Measurements from ENCODE around the gene KCNJ12. TPM values are rescaled to one million over a fixed set of nuclear protein-coding genes. Genes with fewer than 3 reads are reported as not detected.
"Not testable (repeated sequence)": the region's sequence is repeated elsewhere in the genome, so short reads cannot be mapped to it uniquely, and the experiment has no call there.

KCNJ12 gene
- total and polyA plus RNA-seq, 9 donors: 5.7 to 12.2 (median 9.2) TPM

GRCh38 chr17:21340407-21340806 lies 35.8 kb upstream of the KCNJ12 start:
- H3K4me3 ChIP-seq (ENCODE audit: low read length); H3K36me3 ChIP-seq (ENCODE audit: control insufficient read depth, insufficient read depth, low read length); H3K27me3 ChIP-seq (ENCODE audit: control insufficient read depth, insufficient read depth, low read length); H3K27ac ChIP-seq (ENCODE audit: low read length); H3K9me3 ChIP-seq (replicated peaks; ENCODE audit: control insufficient read depth, low read depth, low read length); DNase-seq: not testable (repeated sequence)
- peaks cover 11% of the 10 kb centered on the region for H3K4me1 ChIP-seq (ENCODE audit: control insufficient read depth, insufficient read depth, low read length)
- 73% methylated on average over 6 of the region's 6 CpGs for WGBS (ENCODE audit: insufficient coverage)

GRCh38 chr17:21341279-21341678 lies 34.9 kb upstream of the KCNJ12 start:
- not testable (repeated sequence) for H3K27me3 ChIP-seq (ENCODE audit: control insufficient read depth, insufficient read depth, low read length); H3K27ac ChIP-seq (ENCODE audit: low read length); H3K4me3 ChIP-seq (ENCODE audit: low read length); DNase-seq; H3K36me3 ChIP-seq (ENCODE audit: control insufficient read depth, insufficient read depth, low read length); H3K9me3 ChIP-seq (replicated peaks; ENCODE audit: control insufficient read depth, low read depth, low read length)
- peaks cover 11% of the 10 kb centered on the region for H3K4me1 ChIP-seq (ENCODE audit: control insufficient read depth, insufficient read depth, low read length)
- WGBS (ENCODE audit: insufficient coverage): 89% methylated on average over 1 of the region's 4 CpGs

- H3K4me3 ChIP-seq (ENCODE audit: low read length); H3K9me3 ChIP-seq (replicated peaks; ENCODE audit: control insufficient read depth, low read depth, low read length); H3K27me3 ChIP-seq (ENCODE audit: control insufficient read depth, insufficient read depth, low read length); H3K27ac ChIP-seq (ENCODE audit: low read length); H3K36me3 ChIP-seq (ENCODE audit: control insufficient read depth, insufficient read depth, low read length); DNase-seq: not testable (repeated sequence)
- peaks cover 11% of the 10 kb centered on the region for H3K4me1 ChIP-seq (ENCODE audit: control insufficient read depth, insufficient read depth, low read length)
- WGBS (ENCODE audit: insufficient coverage): 87% methylated on average over 5 of the region's 8 CpGs
These were observed 34.1 kb upstream of the KCNJ12 start for GRCh38 chr17:21341925-21342540.

GRCh38 chr17:21343061-21343949 lies 32.9 kb upstream of the KCNJ12 start:
- H3K4me3 ChIP-seq (ENCODE audit: low read length); H3K9me3 ChIP-seq (replicated peaks; ENCODE audit: control insufficient read depth, low read depth, low read length); H3K27me3 ChIP-seq (ENCODE audit: control insufficient read depth, insufficient read depth, low read length); H3K36me3 ChIP-seq (ENCODE audit: control insufficient read depth, insufficient read depth, low read length); H3K27ac ChIP-seq (ENCODE audit: low read length); H3K4me1 ChIP-seq (ENCODE audit: control insufficient read depth, insufficient read depth, low read length); DNase-seq: not testable (repeated sequence)
- WGBS (ENCODE audit: insufficient coverage): 69% methylated on average over 7 of the region's 11 CpGs

DNA sequence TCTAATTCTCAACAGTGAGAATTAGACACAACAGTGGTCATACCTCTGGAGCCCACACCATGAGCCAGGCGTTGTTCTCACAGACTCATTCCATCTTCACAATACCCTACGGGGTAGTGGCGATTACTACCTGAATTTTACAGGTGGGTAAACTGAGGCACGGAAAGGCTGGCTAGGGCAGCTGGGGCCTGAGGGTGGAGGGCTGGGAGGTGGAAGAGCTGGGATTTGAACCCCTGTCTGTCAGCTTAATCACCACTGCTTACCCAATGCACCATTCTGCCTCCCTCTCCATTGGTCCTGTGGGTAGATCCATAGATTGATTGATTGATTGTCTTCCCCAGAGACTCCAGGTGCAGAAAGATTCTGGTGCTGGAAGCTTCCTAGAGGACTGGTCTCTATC lies 31.4 kb upstream of the KCNJ12 start:
- H3K36me3 ChIP-seq (ENCODE audit: control insufficient read depth, insufficient read depth, low read length); H3K4me1 ChIP-seq (ENCODE audit: control insufficient read depth, insufficient read depth, low read length); H3K4me3 ChIP-seq (ENCODE audit: low read length); H3K9me3 ChIP-seq (replicated peaks; ENCODE audit: control insufficient read depth, low read depth, low read length); DNase-seq; H3K27ac ChIP-seq (ENCODE audit: low read length); H3K27me3 ChIP-seq (ENCODE audit: control insufficient read depth, insufficient read depth, low read length): not testable (repeated sequence)
- no CpG with 5 or more reads among the region's 4 CpGs for WGBS (ENCODE audit: insufficient coverage)

DNA sequence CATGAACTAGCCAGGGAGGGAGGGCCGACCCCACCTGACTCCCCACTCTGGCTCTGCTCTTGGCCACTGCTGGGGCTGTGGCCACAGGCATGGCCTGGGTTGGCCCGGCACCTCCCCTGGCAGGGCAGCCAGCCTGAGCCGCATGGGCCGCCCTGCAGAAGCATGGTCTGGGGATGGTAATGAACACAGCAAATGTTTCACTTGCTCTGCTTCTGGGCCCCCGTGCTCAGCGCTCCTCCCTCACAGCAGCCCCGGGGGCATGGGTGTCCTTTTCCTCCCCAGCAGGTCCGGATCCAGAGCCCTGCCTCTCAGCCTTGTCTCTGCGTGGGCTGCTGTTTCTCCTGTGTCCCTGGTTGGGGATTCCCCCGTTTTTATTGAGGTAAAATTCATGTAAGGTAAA lies 30.9 kb upstream of the KCNJ12 start:
- DNase-seq: no peak
- no peaks in the 10 kb centered on the region for H3K36me3 ChIP-seq (ENCODE audit: control insufficient read depth, insufficient read depth, low read length)
- 36% methylated on average over 3 of the region's 10 CpGs for WGBS (ENCODE audit: insufficient coverage)
- H3K27ac ChIP-seq (ENCODE audit: low read length): no peak overlapping the region
- no peaks in the 10 kb centered on the region for H3K9me3 ChIP-seq (replicated peaks; ENCODE audit: control insufficient read depth, low read depth, low read length)
- no peak overlapping the region for H3K4me3 ChIP-seq (ENCODE audit: low read length)
- no peaks in the 10 kb centered on the region for H3K27me3 ChIP-seq (ENCODE audit: control insufficient read depth, insufficient read depth, low read length)
- H3K4me1 ChIP-seq (ENCODE audit: control insufficient read depth, insufficient read depth, low read length): peaks cover 7% of the 10 kb centered on the region

- DNase-seq; H3K9me3 ChIP-seq (replicated peaks; ENCODE audit: control insufficient read depth, low read depth, low read length); H3K27ac ChIP-seq (ENCODE audit: low read length); H3K27me3 ChIP-seq (ENCODE audit: control insufficient read depth, insufficient read depth, low read length); H3K4me3 ChIP-seq (ENCODE audit: low read length); H3K4me1 ChIP-seq (ENCODE audit: control insufficient read depth, insufficient read depth, low read length); H3K36me3 ChIP-seq (ENCODE audit: control insufficient read depth, insufficient read depth, low read length): not testable (repeated sequence)
- no CpG with 5 or more reads among the region's 2 CpGs for WGBS (ENCODE audit: insufficient coverage)
These were observed 30.1 kb upstream of the KCNJ12 start for GRCh38 chr17:21346107-21346506.

DNA sequence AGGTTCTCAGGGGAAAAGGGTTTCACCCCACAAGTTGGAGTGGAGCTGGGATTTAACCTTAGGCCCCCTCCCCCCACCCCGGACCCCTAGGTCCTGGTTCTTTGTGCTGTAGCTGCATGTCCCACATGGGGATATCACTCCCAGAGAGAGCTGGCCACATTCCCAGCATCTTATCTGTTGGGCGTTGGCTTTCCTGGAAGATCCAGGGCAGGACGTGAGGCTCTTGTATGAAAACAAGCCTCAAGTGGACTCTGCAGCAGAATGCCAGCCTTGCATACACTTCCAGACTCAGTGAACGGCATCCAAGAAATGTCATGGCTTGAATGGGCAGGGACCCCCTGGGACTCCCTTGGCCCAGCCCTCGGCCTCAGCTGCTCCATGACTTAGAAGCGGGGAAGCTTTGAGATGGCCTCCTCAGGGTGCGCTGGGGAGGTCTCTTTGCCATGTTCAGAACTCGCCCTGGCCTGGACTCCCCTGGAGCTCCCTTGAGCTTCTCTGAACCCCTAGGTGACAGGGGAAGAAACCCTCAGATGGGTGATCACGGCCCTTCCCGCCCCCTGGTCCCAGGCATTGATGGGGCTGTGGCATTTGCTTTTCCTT lies 29.4 kb upstream of the KCNJ12 start:
- not testable (repeated sequence) for H3K9me3 ChIP-seq (replicated peaks; ENCODE audit: control insufficient read depth, low read depth, low read length); H3K4me3 ChIP-seq (ENCODE audit: low read length); H3K27me3 ChIP-seq (ENCODE audit: control insufficient read depth, insufficient read depth, low read length); H3K27ac ChIP-seq (ENCODE audit: low read length); H3K36me3 ChIP-seq (ENCODE audit: control insufficient read depth, insufficient read depth, low read length); H3K4me1 ChIP-seq (ENCODE audit: control insufficient read depth, insufficient read depth, low read length); DNase-seq
- WGBS (ENCODE audit: insufficient coverage): 35% methylated on average over 2 of the region's 10 CpGs

DNA sequence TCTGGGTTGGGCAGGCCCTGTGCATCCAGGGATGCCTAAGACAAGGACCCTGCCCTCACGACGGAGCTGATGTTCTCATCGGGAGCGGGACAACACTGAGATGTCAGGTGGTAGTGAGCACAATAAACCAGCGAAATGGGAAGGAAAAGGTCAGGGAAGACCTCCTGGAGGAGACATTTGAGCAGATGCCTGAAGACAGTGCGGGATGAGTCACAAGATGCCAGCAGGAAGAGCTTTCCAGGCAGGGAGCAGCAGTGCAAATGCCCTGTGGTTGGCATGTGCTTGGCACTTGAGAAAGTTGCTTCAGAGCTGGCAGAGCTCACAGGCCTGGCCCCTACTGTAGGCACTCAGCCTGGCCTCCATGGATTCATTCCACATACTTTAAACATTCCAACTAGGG lies 28.5 kb upstream of the KCNJ12 start:
- H3K4me1 ChIP-seq (ENCODE audit: control insufficient read depth, insufficient read depth, low read length); H3K27me3 ChIP-seq (ENCODE audit: control insufficient read depth, insufficient read depth, low read length); H3K4me3 ChIP-seq (ENCODE audit: low read length); H3K9me3 ChIP-seq (replicated peaks; ENCODE audit: control insufficient read depth, low read depth, low read length); H3K27ac ChIP-seq (ENCODE audit: low read length); H3K36me3 ChIP-seq (ENCODE audit: control insufficient read depth, insufficient read depth, low read length); DNase-seq: not testable (repeated sequence)
- no CpG with 5 or more reads among the region's 6 CpGs for WGBS (ENCODE audit: insufficient coverage)

DNA sequence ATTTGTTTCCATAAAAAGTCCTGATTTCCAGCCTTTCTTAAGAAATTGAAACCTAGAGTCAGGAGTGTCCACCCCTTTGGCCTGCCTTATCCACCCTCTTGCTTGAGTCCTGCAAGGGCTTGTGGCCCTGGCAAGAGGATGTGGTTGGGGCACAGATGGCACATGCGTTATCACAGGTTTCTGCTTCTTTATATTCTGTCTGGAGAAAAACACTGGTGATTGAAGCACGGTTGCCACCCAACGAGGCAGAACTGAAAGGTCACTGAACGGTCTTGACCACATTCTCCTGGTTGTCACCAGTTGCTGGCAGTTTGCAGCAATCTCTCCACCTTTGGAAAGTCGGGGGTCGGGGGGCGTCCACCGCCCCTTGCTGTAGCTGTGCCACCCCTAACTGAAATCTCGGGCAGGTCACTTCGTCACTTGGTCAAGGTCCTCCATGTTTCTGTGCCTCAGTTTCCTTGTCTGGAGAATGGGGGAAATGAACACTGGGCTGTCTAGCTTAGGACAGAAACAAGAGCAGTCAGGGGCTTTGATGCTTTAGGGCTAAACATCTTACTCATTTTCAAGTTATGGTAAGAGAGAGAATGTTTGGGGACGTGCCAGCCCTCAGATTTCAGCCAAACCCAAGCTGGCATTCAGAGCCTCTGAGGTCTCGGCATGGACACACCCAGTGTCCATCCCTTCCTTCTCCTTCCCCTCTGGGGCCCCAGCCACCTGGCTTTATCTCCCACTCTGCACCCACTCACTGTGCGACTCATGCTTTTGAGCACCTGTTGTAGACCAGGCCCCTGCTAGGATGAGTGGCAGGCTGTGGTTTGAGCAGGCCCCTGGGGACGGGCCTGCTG lies 27.9 kb upstream of the KCNJ12 start:
- DNase-seq; H3K4me3 ChIP-seq (ENCODE audit: low read length); H3K9me3 ChIP-seq (replicated peaks; ENCODE audit: control insufficient read depth, low read depth, low read length); H3K27me3 ChIP-seq (ENCODE audit: control insufficient read depth, insufficient read depth, low read length); H3K36me3 ChIP-seq (ENCODE audit: control insufficient read depth, insufficient read depth, low read length); H3K4me1 ChIP-seq (ENCODE audit: control insufficient read depth, insufficient read depth, low read length); H3K27ac ChIP-seq (ENCODE audit: low read length): not testable (repeated sequence)
- no CpG with 5 or more reads among the region's 14 CpGs for WGBS (ENCODE audit: insufficient coverage)
